WTC11 (cell line): ENCODE measurements around the gene SYNPO2. TPM values are rescaled to one million over a fixed set of nuclear protein-coding genes. Genes with fewer than 3 reads are reported as not detected.
"Not testable (repeated sequence)": the region's sequence is repeated elsewhere in the genome, so short reads cannot be mapped to it uniquely, and the experiment has no call there.

Experiments used
- ATAC-seq: fragments of 200-7000 bp; cut with Tn5 transposase; 2 replicates; pipeline ENCODE4 v1.10.0; 2021; ENCODE audit warnings: mild to moderate bottlenecking, moderate library complexity
- CTCF ChIA-PET: fragments of 300-600 bp; sonication (Branson Sonifier 250); formaldehyde crosslinking; loops from one replicate; lab custom pipeline; 2021; ENCODE audit warnings: antibody characterized with exemption; lab: Charles Lee
- POLR2A ChIA-PET: fragments of 350-600 bp; sonication (Branson Sonifier 250); formaldehyde crosslinking; loops from one replicate; lab custom pipeline; 2021; ENCODE audit warnings: antibody characterized with exemption; lab: Charles Lee
- DNase-seq: peaks from one replicate; pipeline ENCODE4 v3.0.0; 2021; ENCODE audit warnings: low spot score
- H3K27ac Mint-ChIP-seq: 2 replicates; pipeline ENCODE4 v1.8.0; 2021; ENCODE audit warnings: mixed read lengths
- H3K27me3 Mint-ChIP-seq: 2 replicates; pipeline ENCODE4 v1.8.0; 2021; ENCODE audit warnings: low read depth, mild to moderate bottlenecking, moderate library complexity, mixed read lengths
- H3K36me3 Mint-ChIP-seq: 2 replicates; pipeline ENCODE4 v1.8.0; 2021; ENCODE audit warnings: mixed read lengths
- H3K4me1 Mint-ChIP-seq: 2 replicates; pipeline ENCODE4 v1.8.0; 2022; ENCODE audit warnings: mixed read lengths
- H3K4me3 Mint-ChIP-seq: 2 replicates; pipeline ENCODE4 v1.8.0; 2021; ENCODE audit warnings: mild to moderate bottlenecking, moderate library complexity, mixed read lengths
- H3K9me3 Mint-ChIP-seq: 2 replicates; pipeline ENCODE4 v1.8.0; 2021; ENCODE audit warnings: mixed read lengths
- AR ChIP-seq: fragments of 250-450 bp; sonication (Bioruptor Pico); IDR thresholded peaks from 2 replicates; pipeline ENCODE4 v1.9.0; 2021; ENCODE audit warnings: mild to moderate bottlenecking
- ATF6 ChIP-seq: sonication (generic); formaldehyde crosslinking; IDR thresholded peaks from 2 replicates; pipeline ENCODE4 v1.8.1; 2023; ENCODE audit warnings: mild to moderate bottlenecking, missing genetic modification reagents
- FOXJ3 ChIP-seq: sonication (generic); formaldehyde crosslinking; IDR thresholded peaks from 2 replicates; pipeline ENCODE4 v1.9.0; 2021; ENCODE audit warnings: missing genetic modification reagents, mild to moderate bottlenecking, borderline replicate concordance
- HMGA2 ChIP-seq: fragments of 250-450 bp; sonication (Bioruptor Pico); IDR thresholded peaks from 2 replicates; pipeline ENCODE4 v1.4.0; 2021; ENCODE audit warnings: mild to moderate bottlenecking, moderate library complexity
- IRF1 ChIP-seq: sonication (generic); formaldehyde crosslinking; IDR thresholded peaks from 2 replicates; pipeline ENCODE4 v1.8.0; 2023; ENCODE audit warnings: missing genetic modification reagents
- IRF2 ChIP-seq: sonication (generic); formaldehyde crosslinking; IDR thresholded peaks from 2 replicates; pipeline ENCODE4 v1.8.0; 2022; ENCODE audit warnings: low read depth, missing genetic modification reagents, borderline replicate concordance
- JAZF1 ChIP-seq: fragments of 250-450 bp; sonication (Bioruptor Pico); IDR thresholded peaks from 2 replicates; pipeline ENCODE4 v1.9.0; 2021; ENCODE audit warnings: moderate library complexity, mild to moderate bottlenecking, inconsistent platforms
- MYBL2 ChIP-seq: sonication (generic); formaldehyde crosslinking; IDR thresholded peaks from 2 replicates; pipeline ENCODE4 v1.8.1; 2023; ENCODE audit warnings: mild to moderate bottlenecking, moderate library complexity, missing genetic modification reagents
- PREB ChIP-seq: sonication (generic); formaldehyde crosslinking; IDR thresholded peaks from 2 replicates; pipeline ENCODE4 v1.8.1; 2022; ENCODE audit warnings: mild to moderate bottlenecking, missing genetic modification reagents, moderate library complexity, borderline replicate concordance
- PRRX2 ChIP-seq: fragments of 250-450 bp; sonication (Bioruptor Pico); IDR thresholded peaks from 2 replicates; pipeline ENCODE4 v1.8.0; 2021; ENCODE audit warnings: mild to moderate bottlenecking
- RORB ChIP-seq: fragments of 250-450 bp; sonication (Bioruptor Pico); IDR thresholded peaks from 2 replicates; pipeline ENCODE4 v1.9.0; 2021; ENCODE audit warnings: mild to moderate bottlenecking
- SP1 ChIP-seq: sonication (generic); formaldehyde crosslinking; conservative IDR thresholded peaks from 2 replicates; pipeline ENCODE4 v1.8.1; 2022; ENCODE audit warnings: missing genetic modification reagents
- ZNF263 ChIP-seq: sonication (generic); formaldehyde crosslinking; IDR thresholded peaks from 2 replicates; pipeline ENCODE4 v1.8.1; 2022; ENCODE audit warnings: low read depth, mild to moderate bottlenecking, moderate library complexity, missing genetic modification reagents
- ZNF396 ChIP-seq: fragments of 250-450 bp; sonication (Bioruptor Pico); IDR thresholded peaks from 2 replicates; pipeline ENCODE4 v1.8.0; 2021; ENCODE audit warnings: mild to moderate bottlenecking, moderate library complexity, borderline replicate concordance
- total RNA-seq: library from RNA; stranded (reverse); gene quantifications from 3 replicates; pipeline ENCODE4 v1.2.3, GENCODE V29; 2021
- TF ChIP-seq, protein P1 (sequence below): fragments of 250-450 bp; sonication (Bioruptor Pico); IDR thresholded peaks from 2 replicates; pipeline ENCODE4 v2.1.2; 2022; ENCODE audit warnings: mild to moderate bottlenecking, moderate library complexity
- TF ChIP-seq, protein P2 (sequence below): sonication (generic); formaldehyde crosslinking; IDR thresholded peaks from 2 replicates; pipeline ENCODE4 v1.8.1; 2022; ENCODE audit warnings: low read depth, missing genetic modification reagents, borderline replicate concordance
- TF ChIP-seq, protein P3 (sequence below): fragments of 250-450 bp; sonication (Bioruptor Pico); IDR thresholded peaks from 2 replicates; pipeline ENCODE4 v1.9.0; 2021; ENCODE audit warnings: mild to moderate bottlenecking, borderline replicate concordance

SYNPO2 gene
- total RNA-seq, 1 experiment from 2014 or later: 1.9 TPM

DNA sequence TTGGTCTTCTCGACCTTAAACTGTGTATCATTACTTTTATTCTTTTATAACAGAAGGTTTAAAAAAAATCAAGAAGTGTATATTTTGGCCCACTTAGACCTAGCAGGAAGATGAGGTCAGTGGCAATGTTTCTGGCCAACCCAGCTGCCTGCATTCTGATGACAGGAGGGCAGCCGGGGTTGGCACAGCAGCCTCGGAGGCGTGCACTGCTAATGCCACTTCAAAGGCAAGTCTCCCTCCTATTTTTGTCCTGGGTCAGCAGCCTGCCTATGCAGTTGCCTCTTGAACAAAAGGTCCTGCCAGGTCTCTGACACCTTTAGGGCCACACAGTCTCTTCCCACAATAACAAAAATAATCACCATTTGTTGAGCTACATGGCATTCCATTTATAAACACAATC lies 157.6 kb downstream of the SYNPO2 start:
- Mint-ChIP-seq H3K36me3 (no peaks in the 10 kb centered on the region), H3K4me1 (peaks cover 24% of the 10 kb centered on the region), H3K27me3 (no peaks in the 10 kb centered on the region), H3K9me3 (no peaks in the 10 kb centered on the region), H3K4me3 (no peak overlapping the region), H3K27ac (no peak overlapping the region)
- DNase-seq (no peak), ATAC-seq (no peak)
- ChIA-PET POLR2A (no interaction called here), CTCF (no interaction called here)
- TF ChIP-seq MYBL2 (no peak), RORB (no peak), IRF2 (CRISPR knock-in tag) (no peak), SP1 (CRISPR knock-in tag) (no peak), HMGA2 (CRISPR knock-in tag) (no peak), PRRX2 (CRISPR knock-in tag) (no peak), ZNF263 (CRISPR knock-in tag) (no peak), JAZF1 (no peak)
- TF ChIP-seq, protein P1, sequence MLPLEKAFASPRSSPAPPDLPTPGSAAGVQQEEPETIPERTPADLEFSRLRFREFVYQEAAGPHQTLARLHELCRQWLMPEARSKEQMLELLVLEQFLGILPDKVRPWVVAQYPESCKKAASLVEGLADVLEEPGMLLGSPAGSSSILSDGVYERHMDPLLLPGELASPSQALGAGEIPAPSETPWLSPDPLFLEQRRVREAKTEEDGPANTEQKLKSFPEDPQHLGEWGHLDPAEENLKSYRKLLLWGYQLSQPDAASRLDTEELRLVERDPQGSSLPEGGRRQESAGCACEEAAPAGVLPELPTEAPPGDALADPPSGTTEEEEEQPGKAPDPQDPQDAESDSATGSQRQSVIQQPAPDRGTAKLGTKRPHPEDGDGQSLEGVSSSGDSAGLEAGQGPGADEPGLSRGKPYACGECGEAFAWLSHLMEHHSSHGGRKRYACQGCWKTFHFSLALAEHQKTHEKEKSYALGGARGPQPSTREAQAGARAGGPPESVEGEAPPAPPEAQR: no peak

GRCh38 chr4:119047059-119047458 lies 158.4 kb downstream of the SYNPO2 start:
- CTCF ChIA-PET, H3K9me3 Mint-ChIP-seq, H3K27me3 Mint-ChIP-seq, DNase-seq, POLR2A ChIA-PET, H3K27ac Mint-ChIP-seq, ATAC-seq, H3K4me3 Mint-ChIP-seq, H3K36me3 Mint-ChIP-seq: not testable (repeated sequence)
- peaks cover 16% of the 10 kb centered on the region for H3K4me1 Mint-ChIP-seq

DNA sequence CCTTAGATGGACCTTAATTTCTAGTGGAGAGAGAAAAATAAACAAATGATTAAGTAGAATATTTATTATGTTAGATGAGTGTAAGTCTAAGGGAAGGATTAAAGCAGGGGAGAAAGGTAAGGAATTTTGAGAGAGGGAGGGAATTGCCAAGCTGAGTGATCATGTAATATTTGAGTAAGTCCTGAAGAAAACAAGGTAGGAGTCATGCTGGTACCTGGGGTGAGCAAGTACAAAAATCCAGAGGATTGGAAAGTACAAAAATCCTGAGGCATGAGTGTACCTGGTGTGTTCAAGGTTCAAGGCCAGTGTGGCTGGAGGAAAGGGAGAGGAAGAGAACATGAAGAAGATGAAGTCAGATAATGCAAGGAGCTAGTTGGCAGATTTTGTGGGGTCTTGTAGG lies 159.8 kb downstream of the SYNPO2 start:
- 0 out of 2 replicates have a peak, but pooled peaks cover 3% of the 10 kb centered on the region for H3K4me1 Mint-ChIP-seq
- ATAC-seq (no peak), DNase-seq (no peak)
- no peak overlapping the region for H3K4me3 Mint-ChIP-seq
- H3K27ac Mint-ChIP-seq: no peak overlapping the region
- H3K9me3 Mint-ChIP-seq: no peaks in the 10 kb centered on the region
- TF ChIP-seq IRF1 (CRISPR knock-in tag): no peak
- no peak for TF ChIP-seq FOXJ3 (CRISPR knock-in tag)
- TF ChIP-seq, protein P2, sequence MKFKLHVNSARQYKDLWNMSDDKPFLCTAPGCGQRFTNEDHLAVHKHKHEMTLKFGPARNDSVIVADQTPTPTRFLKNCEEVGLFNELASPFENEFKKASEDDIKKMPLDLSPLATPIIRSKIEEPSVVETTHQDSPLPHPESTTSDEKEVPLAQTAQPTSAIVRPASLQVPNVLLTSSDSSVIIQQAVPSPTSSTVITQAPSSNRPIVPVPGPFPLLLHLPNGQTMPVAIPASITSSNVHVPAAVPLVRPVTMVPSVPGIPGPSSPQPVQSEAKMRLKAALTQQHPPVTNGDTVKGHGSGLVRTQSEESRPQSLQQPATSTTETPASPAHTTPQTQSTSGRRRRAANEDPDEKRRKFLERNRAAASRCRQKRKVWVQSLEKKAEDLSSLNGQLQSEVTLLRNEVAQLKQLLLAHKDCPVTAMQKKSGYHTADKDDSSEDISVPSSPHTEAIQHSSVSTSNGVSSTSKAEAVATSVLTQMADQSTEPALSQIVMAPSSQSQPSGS: no peak
- TF ChIP-seq, protein P3, sequence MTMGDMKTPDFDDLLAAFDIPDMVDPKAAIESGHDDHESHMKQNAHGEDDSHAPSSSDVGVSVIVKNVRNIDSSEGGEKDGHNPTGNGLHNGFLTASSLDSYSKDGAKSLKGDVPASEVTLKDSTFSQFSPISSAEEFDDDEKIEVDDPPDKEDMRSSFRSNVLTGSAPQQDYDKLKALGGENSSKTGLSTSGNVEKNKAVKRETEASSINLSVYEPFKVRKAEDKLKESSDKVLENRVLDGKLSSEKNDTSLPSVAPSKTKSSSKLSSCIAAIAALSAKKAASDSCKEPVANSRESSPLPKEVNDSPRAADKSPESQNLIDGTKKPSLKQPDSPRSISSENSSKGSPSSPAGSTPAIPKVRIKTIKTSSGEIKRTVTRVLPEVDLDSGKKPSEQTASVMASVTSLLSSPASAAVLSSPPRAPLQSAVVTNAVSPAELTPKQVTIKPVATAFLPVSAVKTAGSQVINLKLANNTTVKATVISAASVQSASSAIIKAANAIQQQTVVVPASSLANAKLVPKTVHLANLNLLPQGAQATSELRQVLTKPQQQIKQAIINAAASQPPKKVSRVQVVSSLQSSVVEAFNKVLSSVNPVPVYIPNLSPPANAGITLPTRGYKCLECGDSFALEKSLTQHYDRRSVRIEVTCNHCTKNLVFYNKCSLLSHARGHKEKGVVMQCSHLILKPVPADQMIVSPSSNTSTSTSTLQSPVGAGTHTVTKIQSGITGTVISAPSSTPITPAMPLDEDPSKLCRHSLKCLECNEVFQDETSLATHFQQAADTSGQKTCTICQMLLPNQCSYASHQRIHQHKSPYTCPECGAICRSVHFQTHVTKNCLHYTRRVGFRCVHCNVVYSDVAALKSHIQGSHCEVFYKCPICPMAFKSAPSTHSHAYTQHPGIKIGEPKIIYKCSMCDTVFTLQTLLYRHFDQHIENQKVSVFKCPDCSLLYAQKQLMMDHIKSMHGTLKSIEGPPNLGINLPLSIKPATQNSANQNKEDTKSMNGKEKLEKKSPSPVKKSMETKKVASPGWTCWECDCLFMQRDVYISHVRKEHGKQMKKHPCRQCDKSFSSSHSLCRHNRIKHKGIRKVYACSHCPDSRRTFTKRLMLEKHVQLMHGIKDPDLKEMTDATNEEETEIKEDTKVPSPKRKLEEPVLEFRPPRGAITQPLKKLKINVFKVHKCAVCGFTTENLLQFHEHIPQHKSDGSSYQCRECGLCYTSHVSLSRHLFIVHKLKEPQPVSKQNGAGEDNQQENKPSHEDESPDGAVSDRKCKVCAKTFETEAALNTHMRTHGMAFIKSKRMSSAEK (CRISPR knock-in tag): no peak
- no peak for TF ChIP-seq PREB (CRISPR knock-in tag)
- TF ChIP-seq AR: no peak
- no peak for TF ChIP-seq ATF6 (CRISPR knock-in tag)
- TF ChIP-seq ZNF396 (CRISPR knock-in tag): no peak
- H3K36me3 Mint-ChIP-seq: no peaks in the 10 kb centered on the region
- POLR2A ChIA-PET: no interaction called here
- no peaks in the 10 kb centered on the region for H3K27me3 Mint-ChIP-seq
- CTCF ChIA-PET: interaction anchor here (1.0 kb wide), 1 partner anchor 207 kb away, joined by 4 read pairs; no protein-coding TSS in a partner anchor
